HG03575 (cell line): ENCODE results near the gene SERPINB13.
"Not testable (repeated sequence)": the region's sequence is repeated elsewhere in the genome, so short reads cannot be mapped to it uniquely, and the experiment has no call there.

Experiments
- ATAC-seq: cut with Tn5 transposase; IDR thresholded peaks from one replicate; pipeline ENCODE4 v1.9.1; 2021; ENCODE audit not compliant: unreplicated experiment, insufficient number of reproducible peaks, low FRiP score; ENCODE audit errors: extremely low read depth

SERPINB13 gene

DNA sequence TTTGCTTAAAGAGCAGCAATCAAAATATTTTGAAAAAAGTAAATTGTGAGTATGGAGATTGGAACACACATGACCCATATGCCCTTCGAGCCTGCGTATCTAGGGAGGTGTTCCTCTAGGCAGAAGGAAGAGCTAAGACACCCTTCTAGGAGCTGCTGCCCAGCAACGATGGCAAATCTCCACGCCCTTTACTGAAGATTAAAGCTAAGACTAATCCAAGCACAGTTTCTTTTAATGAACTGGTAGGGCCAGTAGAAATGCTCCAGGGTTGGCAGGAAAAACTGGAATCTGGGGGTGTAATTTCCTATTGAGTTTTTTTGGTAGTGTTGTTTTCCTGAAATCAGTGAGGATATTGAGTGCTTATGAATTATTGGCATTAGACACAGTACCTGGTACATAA, 712 bp upstream of the SERPINB13 start:
- ATAC-seq, result no peak

DNA sequence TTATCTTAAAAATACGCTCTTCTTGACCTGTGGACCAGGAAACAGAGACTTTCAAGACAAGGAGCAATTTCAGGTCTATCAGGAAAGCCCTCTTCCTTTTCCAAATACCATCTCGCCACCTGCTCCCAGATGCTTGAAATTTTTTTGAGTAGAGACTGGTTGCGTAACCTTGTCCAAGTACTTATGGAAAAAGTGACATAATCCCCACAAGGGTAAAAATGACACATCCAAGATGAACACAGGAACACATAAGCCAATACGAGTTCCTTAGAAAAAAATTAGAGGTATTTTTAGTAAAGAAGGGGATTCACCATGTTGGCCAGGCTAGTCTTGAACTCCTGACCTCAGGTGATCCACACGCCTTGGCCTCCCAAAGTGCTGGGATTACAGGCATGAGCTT, 1.8 kb downstream of the SERPINB13 start:
- ATAC-seq, result no peak

DNA sequence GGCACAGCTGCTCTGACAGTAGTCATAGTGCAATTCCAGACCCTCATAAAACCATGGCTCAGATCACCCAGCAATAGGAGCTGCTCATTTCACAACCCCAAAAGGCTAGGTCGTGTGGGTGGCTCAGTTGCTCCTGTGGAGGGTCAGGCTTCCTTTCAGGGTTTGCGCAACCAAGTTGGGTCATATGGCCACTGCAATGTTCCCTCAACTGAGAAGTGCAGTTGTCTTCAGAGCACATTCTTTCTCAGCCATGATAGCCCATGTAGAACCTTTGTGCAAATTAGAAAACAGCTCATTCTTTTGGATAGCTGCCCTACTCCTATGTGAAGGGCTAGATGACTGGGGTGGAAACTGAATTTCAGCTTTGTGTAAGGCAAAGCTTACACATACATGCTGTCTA, 3.2 kb downstream of the SERPINB13 start:
- no peak for ATAC-seq

DNA sequence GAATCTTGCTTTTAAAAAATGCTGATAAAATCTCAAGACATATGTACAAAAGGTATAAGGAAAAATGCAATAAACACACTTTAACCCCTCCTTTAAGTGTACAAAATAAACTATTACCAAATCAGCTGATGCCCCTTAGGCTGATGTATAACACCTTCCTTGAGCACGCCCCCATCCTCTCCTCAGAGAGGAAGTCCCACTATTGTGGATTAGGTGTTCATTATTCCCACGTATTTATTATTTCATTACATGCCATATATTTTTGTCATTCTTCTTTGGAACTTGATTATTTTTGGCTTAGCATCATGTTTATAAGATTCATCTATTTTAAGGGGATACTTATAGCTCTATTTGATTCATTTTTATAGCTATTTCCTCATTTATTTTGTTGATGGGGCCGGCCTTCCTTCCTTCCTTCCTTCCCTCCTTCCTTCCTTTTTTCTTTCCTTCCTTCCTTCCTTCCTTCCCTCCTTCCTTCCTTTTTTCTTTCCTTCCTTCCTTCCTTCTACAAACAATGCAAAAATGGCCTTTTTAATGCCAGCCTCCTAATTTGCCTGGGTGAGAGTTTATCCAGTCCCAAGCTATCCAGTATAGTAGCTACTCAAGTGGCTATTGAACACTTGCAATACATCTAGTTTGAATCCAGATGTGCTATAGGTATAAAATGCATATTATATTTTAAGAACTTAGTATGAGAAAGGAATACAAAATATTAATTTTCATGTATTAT, 4.0 kb downstream of the SERPINB13 start:
- ATAC-seq, result no peak

DNA sequence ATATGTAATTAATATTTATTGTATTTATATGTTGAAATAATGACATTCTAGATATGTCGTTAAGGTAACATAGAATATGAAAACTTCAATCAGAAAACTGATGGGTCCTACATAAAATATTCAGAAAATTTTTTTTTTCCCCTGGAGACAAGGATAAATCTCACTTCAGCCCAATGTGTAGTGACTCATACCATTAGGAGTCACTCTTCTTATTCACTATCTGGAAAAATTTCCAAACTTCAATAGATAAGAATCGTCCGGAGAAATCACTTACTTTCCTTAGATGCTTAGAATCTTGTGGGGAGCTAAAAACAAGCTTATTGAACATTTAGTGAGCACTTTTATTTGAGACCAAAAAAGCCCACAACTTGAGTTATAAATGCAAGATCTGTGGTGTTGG, 4.6 kb downstream of the SERPINB13 start:
- no peak for ATAC-seq

DNA sequence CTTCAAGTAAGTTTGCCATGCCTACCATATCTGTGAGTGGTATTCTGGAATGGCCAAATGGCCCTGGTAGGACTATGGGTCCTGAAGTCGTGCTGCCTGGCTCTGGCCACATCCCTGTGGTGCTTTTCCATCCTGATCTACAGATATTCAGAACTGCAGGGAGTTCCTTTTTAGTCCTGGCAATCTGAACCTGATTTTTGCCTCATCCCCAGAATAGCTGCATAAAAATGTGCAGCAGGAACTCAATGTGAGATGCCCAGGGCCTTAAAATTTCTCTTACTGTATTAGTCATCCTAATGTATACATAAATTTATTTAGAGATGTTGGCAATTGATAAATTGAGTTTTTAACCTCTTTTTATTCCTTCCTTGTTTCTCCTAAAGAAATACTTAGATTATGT, 5.3 kb downstream of the SERPINB13 start:
- ATAC-seq, result no peak

DNA sequence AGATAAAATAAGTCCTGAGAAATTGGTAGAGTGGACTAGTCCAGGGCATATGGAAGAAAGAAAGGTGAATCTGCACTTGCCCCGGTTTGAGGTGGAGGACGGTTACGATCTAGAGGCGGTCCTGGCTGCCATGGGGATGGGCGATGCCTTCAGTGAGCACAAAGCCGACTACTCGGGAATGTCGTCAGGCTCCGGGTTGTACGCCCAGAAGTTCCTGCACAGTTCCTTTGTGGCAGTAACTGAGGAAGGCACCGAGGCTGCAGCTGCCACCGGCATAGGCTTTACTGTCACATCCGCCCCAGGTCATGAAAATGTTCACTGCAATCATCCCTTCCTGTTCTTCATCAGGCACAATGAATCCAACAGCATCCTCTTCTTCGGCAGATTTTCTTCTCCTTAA, 9.8 kb downstream of the SERPINB13 start:
- ATAC-seq, result no peak

DNA sequence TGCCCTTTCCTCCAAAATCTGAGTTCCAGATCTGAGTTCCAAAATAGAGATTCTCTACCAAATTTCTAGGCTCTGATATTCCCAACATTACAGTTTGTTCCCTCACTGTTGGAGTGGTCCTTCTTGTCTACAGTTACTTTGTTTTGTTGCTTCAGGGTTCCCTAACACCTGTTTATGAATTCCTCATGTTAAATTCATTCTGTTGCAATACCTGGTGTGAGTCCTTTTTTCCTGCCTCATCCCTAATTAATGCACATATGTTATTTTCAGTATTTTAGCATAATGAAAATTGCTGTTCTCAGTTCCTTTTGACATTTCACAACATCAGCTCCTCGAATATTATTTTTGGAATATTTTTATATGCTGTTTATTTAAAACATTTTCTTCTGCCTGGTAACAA, 16.2 kb downstream of the SERPINB13 start:
- no peak for ATAC-seq

DNA sequence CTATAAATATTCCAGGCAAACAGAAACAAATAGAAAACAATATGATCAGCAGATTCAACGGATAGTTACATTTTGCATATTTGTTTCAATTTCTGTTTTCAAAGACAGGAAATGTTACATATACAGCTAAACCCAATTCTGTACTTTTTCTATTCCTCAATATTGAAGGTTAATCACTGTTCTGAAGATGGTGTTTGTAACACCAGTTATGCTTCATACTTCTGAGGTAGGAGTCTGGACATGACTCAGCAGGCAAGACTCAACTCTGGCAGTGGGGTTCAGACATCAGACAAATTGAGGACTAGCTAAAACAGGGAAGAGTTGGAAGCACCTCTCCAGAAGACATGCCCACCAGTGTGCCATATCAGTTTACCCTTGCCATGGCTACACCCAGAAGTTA, 16.6 kb downstream of the SERPINB13 start:
- peak; percentile 97 for ATAC-seq

DNA sequence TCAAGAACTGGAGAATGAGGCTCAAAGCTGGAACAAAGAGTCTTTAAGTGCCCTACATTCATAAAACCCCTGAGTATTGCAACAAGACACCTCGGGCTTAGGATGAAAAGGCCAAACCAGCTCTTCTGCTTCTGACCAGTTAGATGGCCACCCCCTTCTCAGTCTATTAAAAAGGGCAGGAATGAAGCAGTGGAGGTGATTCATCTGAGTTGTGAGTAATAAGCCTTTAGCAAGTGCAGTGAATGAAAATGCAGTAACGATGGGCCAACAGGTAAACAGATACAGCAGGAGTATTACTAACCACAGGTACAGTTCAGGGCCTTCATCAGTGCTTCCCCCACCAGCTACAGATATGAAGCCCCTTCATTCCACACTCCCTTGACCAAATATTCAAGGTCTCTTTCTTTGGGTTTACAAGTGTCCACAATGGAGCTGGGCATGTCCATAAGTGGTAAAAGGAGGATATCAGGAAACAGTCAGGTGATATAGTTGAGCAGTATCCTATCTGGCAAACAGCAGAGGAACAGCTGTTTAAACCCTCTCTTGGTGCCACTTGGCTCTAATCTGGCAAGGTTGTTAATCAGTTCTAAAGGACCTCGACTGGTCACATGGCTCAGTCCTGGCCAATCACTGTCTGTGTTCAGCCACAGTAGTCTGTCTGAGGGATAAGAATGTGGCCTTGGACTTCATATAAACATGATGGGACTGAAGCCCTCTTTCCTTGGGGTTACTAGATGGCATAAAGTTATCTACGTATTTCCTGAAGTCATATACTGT, 17.8 kb downstream of the SERPINB13 start:
- ATAC-seq, result no peak

DNA sequence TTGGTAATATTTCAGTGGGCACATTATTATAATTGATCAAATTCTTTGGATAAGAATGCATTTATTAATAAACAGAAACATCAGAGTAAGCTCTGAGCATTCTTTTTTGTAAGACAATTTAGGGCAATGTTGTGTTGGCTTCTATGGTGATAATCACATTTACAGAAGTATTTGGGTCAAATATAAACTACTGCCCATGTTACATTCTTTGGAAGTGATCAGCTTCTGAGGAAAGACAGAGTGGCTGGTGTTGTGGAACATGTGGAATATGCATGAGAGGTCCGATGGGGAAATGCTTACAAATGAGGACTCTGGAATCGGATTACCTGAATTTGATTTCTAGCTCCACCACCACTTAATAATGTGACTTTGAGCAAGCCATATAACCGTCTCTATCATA, 19.4 kb downstream of the SERPINB13 start:
- no peak for ATAC-seq

DNA sequence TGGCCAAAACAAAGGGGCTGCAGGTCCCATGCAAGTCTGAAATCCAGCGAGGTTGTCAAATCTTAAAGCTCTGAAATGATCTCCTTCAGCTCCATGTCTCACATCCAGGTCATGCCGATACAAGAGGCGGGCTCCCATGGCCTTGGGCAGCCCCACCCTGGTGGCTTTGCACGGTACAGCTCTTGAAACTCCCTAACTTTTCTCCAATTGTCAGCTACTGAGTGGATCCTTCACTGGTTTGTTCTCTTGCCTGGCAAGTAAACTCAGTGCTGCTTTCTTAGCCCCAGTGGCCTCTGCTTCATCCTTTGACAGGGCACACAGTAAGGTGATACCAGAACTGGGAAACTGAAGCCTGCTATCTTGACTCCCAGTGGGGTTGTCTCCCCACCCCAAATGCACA, 26.3 kb downstream of the SERPINB13 start:
- no peak for ATAC-seq

DNA sequence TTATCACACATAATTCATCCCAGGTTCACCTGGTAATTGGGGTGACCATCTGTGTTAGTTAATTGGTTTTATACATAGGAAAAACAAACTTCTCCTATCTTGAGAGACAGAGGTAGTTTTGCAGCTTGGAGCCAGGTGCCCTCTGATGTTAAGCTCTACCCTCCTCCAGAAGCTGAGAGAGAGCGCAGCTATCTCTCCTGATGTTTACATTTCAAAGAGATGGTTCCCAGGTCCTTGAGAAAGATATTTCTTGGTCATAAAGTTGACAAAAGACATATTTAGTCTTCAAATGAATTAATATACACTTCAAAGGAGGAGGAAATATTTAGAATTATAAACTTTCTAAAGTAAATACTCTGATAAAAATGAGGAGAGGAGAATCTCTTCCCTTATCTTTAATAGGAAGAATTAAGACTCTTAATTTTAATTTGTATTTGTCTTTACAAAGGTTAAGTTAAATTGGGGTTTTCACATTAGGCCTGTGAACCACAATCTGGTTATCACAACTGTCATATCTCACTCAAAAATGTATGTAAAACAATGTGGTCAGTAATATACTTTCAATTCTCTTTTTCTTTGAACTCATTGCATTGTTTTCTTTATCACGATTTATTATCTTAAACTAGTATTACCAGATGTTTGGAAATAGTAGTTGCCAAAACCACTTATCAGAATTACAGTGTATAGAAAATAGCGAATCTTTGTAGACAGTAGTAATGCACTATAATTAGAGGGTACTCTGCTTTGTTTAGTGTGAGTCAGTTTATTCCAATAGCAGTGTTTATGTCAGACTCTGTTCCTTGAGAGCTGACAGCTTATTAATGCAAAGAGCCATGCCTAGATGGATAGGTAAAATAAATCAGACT, 30.1 kb downstream of the SERPINB13 start:
- peak; percentile 70 for ATAC-seq

DNA sequence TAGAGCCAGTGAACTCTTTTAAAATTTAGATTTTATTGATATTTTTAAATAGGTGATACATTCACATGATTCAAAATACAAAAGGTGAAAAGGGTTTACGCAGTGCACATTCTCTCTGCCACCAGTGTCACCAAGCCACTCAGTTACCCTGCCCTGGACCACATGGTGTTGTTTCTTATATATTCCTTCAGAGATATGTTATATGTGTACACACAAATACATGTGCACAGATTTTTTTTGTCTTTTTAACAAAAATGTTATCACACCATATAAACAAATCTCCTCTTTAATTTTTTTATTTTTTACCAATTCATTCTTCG, 30.7 kb downstream of the SERPINB13 start:
- ATAC-seq, result no peak

DNA sequence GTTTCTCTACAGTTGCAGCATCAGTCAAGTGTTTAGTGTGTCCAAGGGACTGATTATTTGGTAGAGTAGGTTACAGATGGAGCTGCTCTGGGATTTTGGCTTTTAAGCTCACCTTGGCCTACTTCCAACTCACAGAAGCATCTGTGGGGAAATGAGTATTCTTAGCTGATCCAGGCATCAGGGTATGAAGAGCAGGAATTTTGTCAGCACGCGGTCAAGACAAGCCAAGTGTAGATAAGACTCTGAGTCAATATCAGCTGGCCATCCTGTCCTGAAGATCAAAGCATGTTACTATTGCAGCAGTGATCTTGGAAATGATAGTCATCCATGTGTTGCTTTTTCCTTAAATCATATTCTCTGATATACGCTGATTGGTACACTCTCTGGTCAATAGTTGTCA, 32.5 kb downstream of the SERPINB13 start:
- ATAC-seq, result no peak

DNA sequence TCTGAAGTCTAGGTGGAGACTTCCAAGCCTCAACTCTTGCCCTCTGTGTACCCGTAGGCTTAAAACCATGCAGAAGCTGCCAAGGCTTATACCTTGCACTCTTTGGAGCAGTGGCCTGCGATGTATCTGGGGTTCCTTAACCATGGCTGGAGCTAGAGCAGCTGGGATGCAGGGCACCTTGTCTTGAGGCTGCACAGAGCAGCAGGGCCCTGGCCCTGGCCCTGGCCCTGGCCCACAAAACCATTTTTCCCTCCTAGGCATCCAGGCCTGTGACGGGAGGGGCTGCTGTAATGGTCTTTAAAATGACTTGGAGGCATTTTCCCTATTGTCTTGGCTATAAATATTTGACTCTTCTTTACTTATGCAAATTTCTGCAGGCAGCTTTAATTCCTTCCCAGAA, 37.7 kb downstream of the SERPINB13 start:
- no peak for ATAC-seq

DNA sequence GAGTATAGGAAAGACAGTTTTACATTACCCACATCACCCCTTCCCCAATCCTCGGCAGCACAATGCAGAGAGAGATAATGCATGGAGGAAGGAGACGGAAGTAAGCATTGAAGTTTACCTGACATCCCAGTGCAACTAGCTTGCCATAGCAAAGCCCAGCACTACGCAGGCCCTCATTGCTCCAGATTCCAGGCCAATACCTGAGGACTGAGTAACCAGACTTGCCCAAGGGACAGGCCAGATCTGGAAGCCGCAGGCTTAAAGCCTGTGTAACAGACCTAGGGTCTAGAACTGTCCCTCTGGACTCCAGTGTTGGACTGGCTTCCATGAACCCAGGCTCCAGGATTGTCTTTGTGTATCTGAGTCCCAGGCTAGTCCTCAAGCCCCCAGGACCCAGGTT, 39.3 kb downstream of the SERPINB13 start:
- ATAC-seq, result no peak

DNA sequence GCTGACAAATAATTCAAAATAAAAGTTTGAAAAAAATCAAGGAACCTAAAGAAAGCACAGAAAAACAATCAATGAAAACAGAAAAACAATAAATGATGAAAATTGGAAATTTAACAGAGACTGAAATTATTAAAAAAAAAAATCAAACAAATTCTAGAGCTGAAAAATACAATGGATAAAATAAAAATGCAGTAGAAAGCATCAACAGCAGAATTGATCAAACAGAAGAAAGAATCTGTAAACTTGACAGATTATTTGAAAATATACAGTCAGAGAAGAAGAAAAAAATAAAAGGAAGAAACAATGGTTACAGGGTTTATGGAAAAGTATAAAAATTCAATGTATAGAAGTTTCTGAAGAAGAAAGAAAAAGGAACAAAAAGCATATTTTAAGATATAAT, 40.7 kb downstream of the SERPINB13 start:
- no peak for ATAC-seq

DNA sequence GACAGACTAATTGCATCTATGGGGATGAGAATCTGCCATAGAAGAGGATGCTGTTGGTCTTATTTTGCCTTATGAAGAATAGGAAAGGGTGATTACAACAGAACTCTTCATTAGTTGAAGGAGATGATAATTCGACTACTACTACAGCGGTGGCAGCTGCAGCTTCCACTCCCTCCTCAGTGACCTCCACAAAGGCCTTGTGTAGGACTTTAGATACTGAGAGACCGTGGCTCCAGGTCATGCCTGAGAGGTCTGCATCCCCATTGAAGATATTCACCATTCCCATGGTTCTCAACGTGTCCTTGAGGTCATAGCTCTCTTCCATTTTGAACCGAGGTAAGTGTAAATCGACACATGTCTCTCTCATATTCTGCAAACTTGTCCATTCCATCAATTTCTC, 50.6 kb downstream of the SERPINB13 start:
- ATAC-seq, result no peak

DNA sequence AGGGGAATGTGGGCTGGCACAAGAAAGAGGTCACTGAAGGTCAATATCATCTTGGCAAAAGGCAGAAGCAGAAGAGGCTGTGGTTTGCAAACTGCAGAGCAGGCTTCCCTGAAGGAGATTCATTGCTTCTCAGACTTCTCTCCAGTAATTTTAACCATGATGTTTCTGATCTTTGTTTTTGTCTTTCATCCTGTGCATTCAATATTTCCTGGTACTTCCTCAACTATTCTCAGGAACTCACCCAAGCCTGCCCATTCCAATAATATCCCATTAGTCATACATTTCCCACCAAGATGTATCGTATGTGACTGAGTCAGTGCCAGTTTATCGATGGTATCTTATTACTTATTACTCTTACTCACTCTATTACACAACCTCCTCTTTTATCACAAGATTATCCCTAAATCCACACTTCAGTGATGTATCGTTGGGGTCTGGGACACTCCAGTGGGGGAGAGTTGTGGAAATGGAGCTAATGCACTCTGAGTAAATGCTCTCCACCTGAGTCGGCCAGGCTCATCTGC, 54.1 kb downstream of the SERPINB13 start:
- ATAC-seq, result not testable (repeated sequence)
